Central memory CD4-positive, alpha-beta T cell (primary cell): Measurements from ENCODE around the gene MALAT1.
A peak's percentile ranks its signal among the peaks of the same experiment; 100 is the strongest.
"Not testable (repeated sequence)": the region's sequence is repeated elsewhere in the genome, so short reads cannot be mapped to it uniquely, and the experiment has no call there.

Experiments used
- DNase-seq: peaks from one replicate; pipeline ENCODE4 v3.0.0; 2022

Gene MALAT1

GRCh38 chr11:65522718-65523630, 24.1 kb downstream of the MALAT1 start:
- DNase-seq = peak; percentile 39

GRCh38 chr11:65523631-65523968, 24.8 kb downstream of the MALAT1 start:
- DNase-seq = not testable (repeated sequence)

GRCh38 chr11:65524014-65524740, 25.3 kb downstream of the MALAT1 start:
- DNase-seq = no peak

GRCh38 chr11:65524741-65525545, 26.1 kb downstream of the MALAT1 start, which contains the start of gene SCYL1:
Gene SCYL1, plus strand, starts transcription at chr11:65525083. Its CDS starts 71 bp downstream, at chr11:65525154.
- peak; percentile 70 for DNase-seq

GRCh38 chr11:65525546-65526480, 27.0 kb downstream of the MALAT1 start:
- no peak for DNase-seq

GRCh38 chr11:65526744-65527143, 27.9 kb downstream of the MALAT1 start:
- DNase-seq = no peak

GRCh38 chr11:65528819-65529350, 30.0 kb downstream of the MALAT1 start:
- DNase-seq = no peak

GRCh38 chr11:65529475-65530156, 30.8 kb downstream of the MALAT1 start:
- no peak for DNase-seq

- DNase-seq = no peak
These were observed 31.3 kb downstream of the MALAT1 start for GRCh38 chr11:65530157-65530496.

GRCh38 chr11:65532388-65533064, 33.7 kb downstream of the MALAT1 start:
- DNase-seq = no peak

GRCh38 chr11:65535102-65535501, 36.3 kb downstream of the MALAT1 start:
- no peak for DNase-seq

- DNase-seq = no peak
These were observed 37.8 kb downstream of the MALAT1 start for GRCh38 chr11:65536412-65537295.

- no peak for DNase-seq
These were observed 38.4 kb downstream of the MALAT1 start for GRCh38 chr11:65537296-65537597.

- no peak for DNase-seq
These were observed 38.9 kb downstream of the MALAT1 start for GRCh38 chr11:65537620-65538231.

GRCh38 chr11:65538232-65538914, 39.5 kb downstream of the MALAT1 start:
- DNase-seq = no peak

GRCh38 chr11:65538915-65539743, 40.3 kb downstream of the MALAT1 start:
- no peak for DNase-seq

- DNase-seq = no peak
These were observed 41.0 kb downstream of the MALAT1 start for GRCh38 chr11:65539744-65540289.
